ENCODE results near the gene PSTK.

DNA sequence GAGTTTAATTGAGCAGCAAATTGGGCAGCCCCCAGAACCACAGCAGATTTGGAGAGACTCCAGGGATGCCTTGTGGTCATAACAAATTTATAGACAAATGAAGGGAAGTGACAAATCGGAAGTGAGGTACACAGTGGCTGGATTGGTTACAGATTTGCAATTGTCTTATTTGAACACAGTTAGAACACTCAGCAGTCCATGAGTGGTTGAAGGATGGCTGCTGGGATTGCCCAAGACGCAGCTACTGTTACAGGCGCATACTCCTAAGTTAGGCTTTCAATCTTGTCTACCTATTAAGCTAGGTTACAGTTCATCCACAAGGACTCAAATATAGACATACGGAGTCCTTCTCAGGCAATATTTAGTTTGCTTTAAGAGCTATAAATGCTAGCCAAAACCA is 36.0 kb downstream of the PSTK start:
- TF ChIP-seq POLR2A (IDR thresholded peaks at IDR 0.05; ENCODE audit: low read depth, low read length), result no peak
- TF ChIP-seq POLR2AphosphoS5 (IDR thresholded peaks at IDR 0.05; ENCODE audit: low read depth, low read length), result no peak

All from GM12892 (cell line).